ENCODE results near the gene ITGAL.
"Not testable (repeated sequence)": the region's sequence is repeated elsewhere in the genome, so short reads cannot be mapped to it uniquely, and the experiment has no call there.

ITGAL gene

GRCh38 chr16:30493941-30494488 lies 21.5 kb downstream of the ITGAL start:
- no peak for DNase-seq

- no peak for DNase-seq
Observed at GRCh38 chr16:30494709-30495108, 22.2 kb downstream of the ITGAL start.

- DNase-seq: no peak
Observed at GRCh38 chr16:30499284-30499683, 26.7 kb downstream of the ITGAL start.

GRCh38 chr16:30503403-30504296 lies 31.1 kb downstream of the ITGAL start:
- no peak for DNase-seq

GRCh38 chr16:30509081-30509765 lies 36.7 kb downstream of the ITGAL start:
- no peak for DNase-seq

GRCh38 chr16:30510376-30510938 lies 37.9 kb downstream of the ITGAL start:
- no peak for DNase-seq

GRCh38 chr16:30511509-30511908 lies 39.0 kb downstream of the ITGAL start:
- DNase-seq: no peak

- DNase-seq: no peak
Observed at GRCh38 chr16:30515275-30515674, 42.7 kb downstream of the ITGAL start.

GRCh38 chr16:30518552-30518951 lies 46.0 kb downstream of the ITGAL start:
- no peak for DNase-seq

GRCh38 chr16:30519120-30520049 lies 46.8 kb downstream of the ITGAL start:
- no peak for DNase-seq

- DNase-seq: no peak
Observed at GRCh38 chr16:30521476-30521872, 48.9 kb downstream of the ITGAL start.

GRCh38 chr16:30521873-30522641 lies 49.5 kb downstream of the ITGAL start:
- DNase-seq: no peak

- not testable (repeated sequence) for DNase-seq
Observed at GRCh38 chr16:30522702-30523463, 50.3 kb downstream of the ITGAL start.

- no peak for DNase-seq
Observed at GRCh38 chr16:30523768-30524574, 51.4 kb downstream of the ITGAL start.

- no peak for DNase-seq
Observed at GRCh38 chr16:30524575-30525568, 52.3 kb downstream of the ITGAL start.

- DNase-seq: no peak
Observed at GRCh38 chr16:30525844-30526136, 53.2 kb downstream of the ITGAL start.

- no peak for DNase-seq
Observed at GRCh38 chr16:30526137-30526822, 53.7 kb downstream of the ITGAL start, which contains the start of gene ZNF768. Gene ZNF768 (minus strand): TSS chr16:30526566. CDS start chr16:30526413, 153 bp downstream.
